K562 (cell line): Measurements from ENCODE around the gene RBM12. TPM values are rescaled to one million over a fixed set of nuclear protein-coding genes. Genes with fewer than 3 reads are reported as not detected.

Source experiments
- ATF4 ChIP-seq: fragments of 450-650 bp; formaldehyde crosslinking; IDR thresholded peaks from 2 replicates; pipeline ENCODE4 v1.4.0; 2022; ENCODE audit warnings: mild to moderate bottlenecking, moderate library complexity
- BRF2 ChIP-seq: IDR thresholded peaks from 3 replicates; pipeline ENCODE4 v1.6.1; 2011; ENCODE audit warnings: borderline replicate concordance, mild to moderate bottlenecking; ENCODE audit not compliant: insufficient read length, insufficient read depth
- CBFA2T3 ChIP-seq: fragments of 450-650 bp; IDR thresholded peaks from 2 replicates; pipeline ENCODE4 v1.6.1; 2017
- DIDO1 ChIP-seq: fragments of 450-650 bp; IDR thresholded peaks from 2 replicates; pipeline ENCODE4 v1.6.1; 2016; ENCODE audit warnings: low read depth, missing biosample characterization, missing genetic modification characterization
- HDAC3 ChIP-seq: fragments of 450-650 bp; IDR thresholded peaks from 2 replicates; pipeline ENCODE4 v1.6.1; 2018; ENCODE audit warnings: borderline replicate concordance, mild to moderate bottlenecking, moderate library complexity; ENCODE audit not compliant: partially characterized antibody
- HNRNPH1 ChIP-seq: fragments of 200-400 bp; formaldehyde crosslinking; optimal IDR thresholded peaks from 2 replicates; pipeline ENCODE3; 2017; ENCODE audit warnings: low read depth, mild to moderate bottlenecking, low read length, moderate library complexity
- NELFE ChIP-seq: IDR thresholded peaks from 2 replicates; pipeline ENCODE4 v1.6.1; 2011; ENCODE audit warnings: mild to moderate bottlenecking; ENCODE audit not compliant: insufficient read depth, insufficient read length
- PTBP1 ChIP-seq: fragments of 200-400 bp; formaldehyde crosslinking; IDR thresholded peaks from 2 replicates; pipeline ENCODE4 v1.6.1; 2017; ENCODE audit warnings: low read depth, low read length
- SOX6 ChIP-seq: fragments of 450-650 bp; IDR thresholded peaks from 2 replicates; pipeline ENCODE4 v1.6.1; 2014; ENCODE audit warnings: mild to moderate bottlenecking
- TBL1XR1 ChIP-seq, 2 experiments: IDR thresholded peaks; 2 replicates each; pipeline ENCODE4 v1.6.1; 2012; ENCODE audit warnings: improper control_type of control experiment in 2 of 2, low read length in 2 of 2, mild to moderate bottlenecking in 1 of 2
- TCF7 ChIP-seq: sonication (generic); IDR thresholded peaks from 2 replicates; pipeline ENCODE4 v1.6.1; 2016; ENCODE audit warnings: antibody characterized with exemption, borderline replicate concordance
- ZBTB1 ChIP-seq: sonication (generic); formaldehyde crosslinking; IDR thresholded peaks from 2 replicates; pipeline ENCODE4 v1.8.1; 2023; ENCODE audit warnings: missing genetic modification reagents, low read depth, mild to moderate bottlenecking, borderline replicate concordance
- ZNF263 ChIP-seq: sonication (generic); formaldehyde crosslinking; IDR thresholded peaks from 2 replicates; pipeline ENCODE4 v1.8.0; 2022; ENCODE audit warnings: mild to moderate bottlenecking, missing genetic modification reagents, borderline replicate concordance
- ZSCAN32 ChIP-seq: fragments of 450-650 bp; formaldehyde crosslinking; IDR thresholded peaks from 2 replicates; pipeline ENCODE4 v1.4.0; 2020; ENCODE audit warnings: mild to moderate bottlenecking, moderate library complexity
- polyA plus RNA-seq, 8 experiments: library from polyadenylated mRNA; depleted of rRNA in 4 of 8; stranded (reverse) in 5 of 8; unstranded in 3 of 8; fragments of >200 nt; fragmentation: Nextera tagmentation in 2 of 8; fragmentation: Illumina TruSeq in 1 of 8; extraction: Ambion mirVana in 2 of 8; extraction: Trizol in 1 of 8; gene quantifications; 2 replicates each; pipeline versions ENCODE4 v1.2.1 to v1.2.3, GENCODE V29; 2011 to 2014; ENCODE audit warnings: inconsistent platforms in 1 of 8, missing spikeins in 1 of 8
- total RNA-seq, 7 experiments: library from RNA; depleted of rRNA in 6 of 7; stranded (reverse); fragments of >200 nt in 6 of 7; fragmentation: Illumina TruSeq in 2 of 7; extraction: Trizol in 2 of 7; gene quantifications; 2 replicates each; pipeline versions ENCODE4 v1.2.1 to v1.2.3, GENCODE V29; 2011 to 2021; ENCODE audit warnings: low replicate concordance in 1 of 7
- TF ChIP-seq, protein P1 (sequence below): sonication (generic); formaldehyde crosslinking; IDR thresholded peaks from 2 replicates; pipeline ENCODE4 v1.8.1; 2023; ENCODE audit warnings: mild to moderate bottlenecking, missing genetic modification reagents
- TF ChIP-seq, protein P2 (sequence below): fragments of 250-450 bp; sonication (Bioruptor Pico); IDR thresholded peaks from 2 replicates; pipeline ENCODE4 v1.5.0; 2021; ENCODE audit warnings: mild to moderate bottlenecking, borderline replicate concordance
- TF ChIP-seq, protein P3 (sequence below): fragments of 450-650 bp; formaldehyde crosslinking; IDR thresholded peaks from 2 replicates; pipeline ENCODE4 v1.4.0; 2020; ENCODE audit warnings: mild to moderate bottlenecking, moderate library complexity

RBM12 gene
- total and polyA plus RNA-seq, 9 of the 15 experiments (the other 6 are each of a cell fraction or from before 2014, with no cell fraction given), result 5.0 to 162 (median 73.3) TPM

DNA sequence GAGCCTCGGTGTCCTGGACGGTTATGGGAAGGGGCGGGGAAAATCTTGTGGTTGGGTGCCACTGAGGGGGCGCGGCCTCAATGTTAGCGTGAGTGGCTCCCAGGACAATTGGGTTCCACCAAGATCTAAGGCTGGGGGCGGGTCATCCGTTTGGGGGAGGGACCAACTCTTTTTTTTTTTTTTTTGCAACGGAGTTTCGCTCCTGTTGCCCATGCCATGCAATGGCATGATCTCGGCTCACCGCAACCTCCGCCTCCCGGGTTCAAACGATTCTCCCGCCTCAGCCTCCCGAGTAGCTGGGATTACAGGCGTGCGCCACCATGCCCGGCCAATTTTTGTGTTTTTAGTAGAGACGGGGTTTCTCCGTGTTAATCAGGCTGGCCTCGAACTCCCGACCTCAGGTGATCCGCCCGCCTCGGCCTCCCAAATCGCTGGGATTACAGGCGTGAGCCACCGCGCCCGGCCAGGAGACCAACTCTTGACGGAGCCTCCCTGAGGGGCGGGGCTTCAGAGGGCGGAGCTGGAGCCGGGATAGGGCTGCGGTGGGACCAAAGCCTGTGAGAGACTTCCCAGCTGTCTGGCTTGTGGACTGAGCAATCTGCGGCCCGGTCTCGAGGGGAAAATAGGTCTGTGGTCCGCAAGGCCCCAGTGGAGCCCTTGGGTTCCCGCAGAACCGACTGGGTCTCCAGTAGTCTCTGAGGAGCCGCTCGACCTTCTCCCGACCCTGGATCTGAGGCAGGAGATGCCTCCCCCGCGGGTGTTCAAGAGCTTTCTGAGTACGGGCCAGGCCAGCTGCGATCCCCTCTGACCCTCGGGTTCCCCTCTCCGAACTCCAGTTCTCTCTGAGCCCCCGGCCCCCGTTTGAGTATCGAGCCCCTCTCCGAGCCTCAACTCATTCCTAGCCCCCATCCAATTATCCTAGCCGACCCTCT is 48.0 kb downstream of the RBM12 start (continued):
- TF ChIP-seq, protein P1, sequence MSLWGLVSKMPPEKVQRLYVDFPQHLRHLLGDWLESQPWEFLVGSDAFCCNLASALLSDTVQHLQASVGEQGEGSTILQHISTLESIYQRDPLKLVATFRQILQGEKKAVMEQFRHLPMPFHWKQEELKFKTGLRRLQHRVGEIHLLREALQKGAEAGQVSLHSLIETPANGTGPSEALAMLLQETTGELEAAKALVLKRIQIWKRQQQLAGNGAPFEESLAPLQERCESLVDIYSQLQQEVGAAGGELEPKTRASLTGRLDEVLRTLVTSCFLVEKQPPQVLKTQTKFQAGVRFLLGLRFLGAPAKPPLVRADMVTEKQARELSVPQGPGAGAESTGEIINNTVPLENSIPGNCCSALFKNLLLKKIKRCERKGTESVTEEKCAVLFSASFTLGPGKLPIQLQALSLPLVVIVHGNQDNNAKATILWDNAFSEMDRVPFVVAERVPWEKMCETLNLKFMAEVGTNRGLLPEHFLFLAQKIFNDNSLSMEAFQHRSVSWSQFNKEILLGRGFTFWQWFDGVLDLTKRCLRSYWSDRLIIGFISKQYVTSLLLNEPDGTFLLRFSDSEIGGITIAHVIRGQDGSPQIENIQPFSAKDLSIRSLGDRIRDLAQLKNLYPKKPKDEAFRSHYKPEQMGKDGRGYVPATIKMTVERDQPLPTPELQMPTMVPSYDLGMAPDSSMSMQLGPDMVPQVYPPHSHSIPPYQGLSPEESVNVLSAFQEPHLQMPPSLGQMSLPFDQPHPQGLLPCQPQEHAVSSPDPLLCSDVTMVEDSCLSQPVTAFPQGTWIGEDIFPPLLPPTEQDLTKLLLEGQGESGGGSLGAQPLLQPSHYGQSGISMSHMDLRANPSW (CRISPR knock-in tag), result peak; percentile 88; the same call in 1 of the 2 replicates
- TF ChIP-seq DIDO1 (tag), result no peak
- TF ChIP-seq NELFE, result no peak
- no peak for TF ChIP-seq HDAC3
- no peak for TF ChIP-seq SOX6
- no peak for TF ChIP-seq PTBP1
- no peak for TF ChIP-seq HNRNPH1
- no peak for TF ChIP-seq ATF4 (CRISPR knock-in tag)
- TF ChIP-seq, protein P2, sequence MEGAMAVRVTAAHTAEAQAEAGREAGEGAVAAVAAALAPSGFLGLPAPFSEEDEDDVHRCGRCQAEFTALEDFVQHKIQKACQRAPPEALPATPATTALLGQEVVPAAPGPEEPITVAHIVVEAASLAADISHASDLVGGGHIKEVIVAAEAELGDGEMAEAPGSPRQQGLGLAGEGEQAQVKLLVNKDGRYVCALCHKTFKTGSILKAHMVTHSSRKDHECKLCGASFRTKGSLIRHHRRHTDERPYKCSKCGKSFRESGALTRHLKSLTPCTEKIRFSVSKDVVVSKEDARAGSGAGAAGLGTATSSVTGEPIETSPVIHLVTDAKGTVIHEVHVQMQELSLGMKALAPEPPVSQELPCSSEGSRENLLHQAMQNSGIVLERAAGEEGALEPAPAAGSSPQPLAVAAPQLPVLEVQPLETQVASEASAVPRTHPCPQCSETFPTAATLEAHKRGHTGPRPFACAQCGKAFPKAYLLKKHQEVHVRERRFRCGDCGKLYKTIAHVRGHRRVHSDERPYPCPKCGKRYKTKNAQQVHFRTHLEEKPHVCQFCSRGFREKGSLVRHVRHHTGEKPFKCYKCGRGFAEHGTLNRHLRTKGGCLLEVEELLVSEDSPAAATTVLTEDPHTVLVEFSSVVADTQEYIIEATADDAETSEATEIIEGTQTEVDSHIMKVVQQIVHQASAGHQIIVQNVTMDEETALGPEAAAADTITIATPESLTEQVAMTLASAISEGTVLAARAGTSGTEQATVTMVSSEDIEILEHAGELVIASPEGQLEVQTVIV (CRISPR knock-in tag), result no peak
- TF ChIP-seq CBFA2T3, result no peak
- no peak for TF ChIP-seq TBL1XR1 (IDR thresholded peaks at IDR 0.05; ENCODE audit: low read length in 2 of 2)
- TF ChIP-seq ZSCAN32 (CRISPR knock-in tag), result no peak
- no peak for TF ChIP-seq ZBTB1
- TF ChIP-seq TCF7, result no peak
- TF ChIP-seq ZNF263 (CRISPR knock-in tag), result no peak
- no peak for TF ChIP-seq BRF2
- TF ChIP-seq, protein P3, sequence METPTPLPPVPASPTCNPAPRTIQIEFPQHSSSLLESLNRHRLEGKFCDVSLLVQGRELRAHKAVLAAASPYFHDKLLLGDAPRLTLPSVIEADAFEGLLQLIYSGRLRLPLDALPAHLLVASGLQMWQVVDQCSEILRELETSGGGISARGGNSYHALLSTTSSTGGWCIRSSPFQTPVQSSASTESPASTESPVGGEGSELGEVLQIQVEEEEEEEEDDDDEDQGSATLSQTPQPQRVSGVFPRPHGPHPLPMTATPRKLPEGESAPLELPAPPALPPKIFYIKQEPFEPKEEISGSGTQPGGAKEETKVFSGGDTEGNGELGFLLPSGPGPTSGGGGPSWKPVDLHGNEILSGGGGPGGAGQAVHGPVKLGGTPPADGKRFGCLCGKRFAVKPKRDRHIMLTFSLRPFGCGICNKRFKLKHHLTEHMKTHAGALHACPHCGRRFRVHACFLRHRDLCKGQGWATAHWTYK (CRISPR knock-in tag), result no peak
